ENCODE results near the gene APCDD1L.

APCDD1L gene

GRCh38 chr20:58515233-58516212, at the start of gene APCDD1L:
TSS of gene APCDD1L (minus strand) at chr20:58515399. CDS start at chr20:58514707, 692 bp downstream.
- DNase-seq: no peak

DNA sequence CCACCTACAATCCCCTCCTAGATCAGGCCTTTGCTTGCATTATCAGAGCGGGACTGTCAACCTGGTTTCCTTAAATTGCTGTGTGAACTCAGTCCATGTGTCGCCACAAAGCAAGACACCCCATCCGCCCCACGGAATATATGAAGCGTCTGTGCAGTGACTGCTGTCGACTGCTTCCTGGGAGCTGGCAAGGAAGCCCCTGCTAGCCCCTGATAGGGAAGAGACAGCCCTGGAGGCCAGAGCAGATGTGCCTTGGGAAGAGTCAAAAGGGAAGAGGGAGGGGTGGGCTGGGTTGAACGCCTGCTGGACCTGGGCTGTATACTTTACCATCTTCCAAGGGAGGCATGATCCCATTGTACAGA, 44.1 kb upstream of the APCDD1L start:
- DNase-seq: no peak

- no peak for DNase-seq
These were observed 43.5 kb upstream of the APCDD1L start for GRCh38 chr20:58558486-58559367.

DNA sequence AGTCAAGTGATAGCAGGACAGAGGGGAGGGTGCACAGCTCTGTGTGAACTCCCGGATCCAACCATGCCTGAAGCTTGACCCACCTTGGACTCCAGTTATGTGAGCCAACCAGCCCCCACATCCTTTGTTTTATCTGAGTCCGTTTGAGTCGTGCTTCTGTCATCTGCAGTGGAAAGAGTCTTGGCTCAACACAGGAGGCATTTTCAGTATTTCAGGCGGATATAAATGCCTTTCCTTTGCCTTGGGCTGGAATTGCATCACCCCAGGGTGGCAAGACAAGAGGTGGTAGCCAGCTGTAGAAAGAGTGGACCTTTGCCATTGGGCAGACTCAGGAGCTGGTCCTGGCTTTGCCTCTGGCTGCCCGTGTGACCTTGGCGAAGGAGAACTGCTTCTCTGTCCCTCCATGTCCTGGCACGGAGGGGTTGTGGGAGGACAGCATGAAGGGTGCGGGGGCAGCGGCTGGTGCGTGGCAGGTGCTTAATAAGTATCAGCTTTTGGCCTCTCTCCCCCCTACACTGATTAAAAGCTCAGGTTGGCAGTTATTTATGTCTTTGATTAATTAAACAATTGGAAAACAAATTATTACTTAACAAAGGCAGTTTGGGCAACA, 42.6 kb upstream of the APCDD1L start:
- DNase-seq: no peak

- DNase-seq: no peak
These were observed 41.8 kb upstream of the APCDD1L start for GRCh38 chr20:58556961-58557360.

- DNase-seq: no peak
These were observed 40.0 kb upstream of the APCDD1L start for GRCh38 chr20:58555078-58555765.

- no peak for DNase-seq
These were observed 39.3 kb upstream of the APCDD1L start for GRCh38 chr20:58554541-58554940.

GRCh38 chr20:58553841-58554240, 38.6 kb upstream of the APCDD1L start:
- no peak for DNase-seq

DNA sequence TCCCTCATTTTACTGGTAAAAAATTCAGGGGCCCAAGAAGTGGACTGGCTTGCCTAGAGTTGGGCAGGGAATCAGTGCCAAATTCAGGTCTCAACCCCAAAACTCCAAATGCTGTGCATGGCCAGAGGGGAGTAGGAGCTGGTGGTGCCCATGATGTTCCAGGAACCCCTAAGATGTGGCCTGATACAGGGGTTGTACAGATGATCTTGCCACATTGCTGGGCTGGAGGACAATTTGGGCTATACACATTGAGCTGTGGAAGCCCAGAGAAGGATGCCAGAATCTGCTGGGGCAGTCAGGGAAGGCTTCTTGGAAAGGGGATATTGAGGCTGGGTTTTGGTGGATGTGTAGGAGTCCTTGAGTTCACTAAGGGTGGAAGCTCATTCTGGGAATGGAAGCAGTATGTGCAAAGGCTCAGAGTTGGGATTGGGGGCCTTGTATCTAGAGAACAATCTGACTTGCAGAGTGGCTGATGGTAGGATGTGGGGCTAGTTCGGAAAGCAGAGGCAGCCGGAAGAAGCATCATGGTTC, 38.0 kb upstream of the APCDD1L start:
- DNase-seq: no peak

DNA sequence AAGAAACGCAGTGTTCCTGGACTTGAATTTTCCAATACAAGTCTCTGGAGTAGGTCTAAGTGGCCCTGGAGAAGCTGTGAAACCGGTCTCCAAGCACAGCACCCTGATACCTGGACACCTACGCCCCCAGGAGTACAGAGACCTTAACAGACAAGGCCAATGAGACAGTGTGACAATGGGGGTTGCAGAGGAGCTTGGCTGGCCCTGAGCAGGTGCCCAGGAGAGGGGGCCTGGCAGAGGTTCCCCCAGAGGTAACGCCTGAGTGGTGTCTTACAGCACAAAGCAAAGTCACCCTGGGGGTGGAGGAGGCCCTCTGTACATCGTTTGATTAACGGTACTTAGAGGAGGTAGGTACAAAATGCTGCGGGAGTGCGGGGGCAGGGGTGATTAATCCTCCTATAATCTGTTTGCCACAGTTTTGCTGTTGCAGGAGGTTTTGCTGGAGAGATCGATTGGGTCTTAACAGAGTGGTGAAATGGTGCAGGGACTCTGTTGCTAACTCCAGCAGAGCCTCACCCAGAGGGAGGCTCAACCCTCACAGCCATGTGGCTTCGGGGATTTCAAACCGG, 37.3 kb upstream of the APCDD1L start:
- DNase-seq: no peak

- DNase-seq: no peak
These were observed 36.4 kb upstream of the APCDD1L start for GRCh38 chr20:58551631-58552030.

- no peak for DNase-seq
These were observed 35.3 kb upstream of the APCDD1L start for GRCh38 chr20:58550275-58551059.

GRCh38 chr20:58549231-58550209, 34.3 kb upstream of the APCDD1L start:
- DNase-seq: no peak

GRCh38 chr20:58547623-58548475, 32.6 kb upstream of the APCDD1L start:
- no peak for DNase-seq

DNA sequence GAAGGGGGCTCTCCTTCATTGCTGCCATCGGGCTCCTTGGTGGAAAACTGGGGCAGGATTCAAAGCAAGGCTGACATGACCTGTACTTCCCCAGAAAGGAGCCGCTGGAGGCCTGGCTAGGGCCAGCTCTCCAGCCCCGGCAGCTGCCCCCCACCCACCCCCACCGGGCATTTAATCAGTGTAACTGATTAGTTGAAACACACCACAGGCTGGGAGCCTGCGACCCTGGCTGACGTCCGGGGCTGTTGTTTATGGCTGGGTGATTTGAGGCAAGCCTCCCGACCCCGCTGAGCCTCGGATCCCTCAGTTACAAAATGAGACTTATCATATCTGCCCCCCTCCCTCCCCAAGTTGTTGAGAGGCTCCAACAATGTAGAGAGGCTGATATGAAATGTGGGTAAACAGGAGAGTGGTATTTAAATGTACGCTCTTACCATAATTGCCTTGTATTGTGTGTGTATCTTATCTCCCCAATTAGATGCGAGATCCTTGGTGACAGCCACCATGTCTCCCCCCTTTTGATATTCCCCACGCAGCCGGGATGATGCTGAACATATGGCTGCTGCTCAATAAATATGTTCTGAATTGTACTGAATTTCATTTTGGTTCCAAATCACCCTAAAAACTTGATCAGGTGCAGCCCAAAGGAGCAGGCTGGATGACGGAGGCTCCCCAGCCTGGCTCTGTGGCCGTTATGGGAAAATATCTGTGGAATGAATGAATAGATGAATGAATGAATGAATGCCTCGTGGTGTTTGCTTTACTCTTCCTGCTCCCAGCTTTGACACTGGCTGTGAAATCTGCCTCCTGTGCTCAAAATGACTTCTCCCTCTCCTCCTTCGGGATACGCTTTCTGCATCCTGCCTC, 31.8 kb upstream of the APCDD1L start:
- no peak for DNase-seq

- DNase-seq: no peak
These were observed 31.2 kb upstream of the APCDD1L start for GRCh38 chr20:58546416-58546711.

- DNase-seq: no peak
These were observed 30.6 kb upstream of the APCDD1L start for GRCh38 chr20:58545565-58546415.
